Stimulated activated CD8-positive, alpha-beta memory T cell treated with anti-CD3 and anti-CD28 coated beads, Interleukin-15, amount 100 ng/mL, for 48 hours (primary cell): ENCODE results near the gene STK10.

Experiments
- DNase-seq, 2 donors: peaks; one replicate each; pipeline ENCODE4 v3.0.0-alpha.2; 2020; ENCODE audit warnings: low read depth in 2 of 2

Gene STK10

GRCh38 chr5:172009536-172010270 lies 178.3 kb downstream of the STK10 start:
- DNase-seq: no peak

- no peak for DNase-seq
Measured at GRCh38 chr5:172008689-172009141, 179.3 kb downstream of the STK10 start.

DNA sequence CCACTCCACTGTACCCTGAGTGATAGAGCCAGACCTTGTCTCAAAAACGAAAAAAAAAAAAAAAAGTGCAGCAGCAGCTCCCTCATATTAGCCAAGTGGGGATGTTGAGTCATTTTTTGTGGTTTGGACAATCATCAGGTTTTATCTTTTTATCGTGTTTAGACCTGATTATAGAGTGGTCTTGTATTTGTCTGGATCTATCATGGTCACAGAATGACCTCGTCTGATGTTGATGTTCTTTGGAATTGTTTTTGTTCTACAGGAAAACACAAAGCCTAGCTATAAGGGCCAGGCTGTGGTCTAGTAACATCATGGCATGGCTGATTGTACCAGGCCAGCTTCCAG lies 179.9 kb downstream of the STK10 start:
- DNase-seq: no peak

GRCh38 chr5:172007175-172008110 lies 180.6 kb downstream of the STK10 start:
- no peak for DNase-seq

GRCh38 chr5:172006321-172007174 lies 181.5 kb downstream of the STK10 start, which contains the start of gene FBXW11:
Gene FBXW11 (minus strand): TSS chr5:172006638. CDS start chr5:172006502, 136 bp downstream.
- DNase-seq: peak; percentile 95

DNA sequence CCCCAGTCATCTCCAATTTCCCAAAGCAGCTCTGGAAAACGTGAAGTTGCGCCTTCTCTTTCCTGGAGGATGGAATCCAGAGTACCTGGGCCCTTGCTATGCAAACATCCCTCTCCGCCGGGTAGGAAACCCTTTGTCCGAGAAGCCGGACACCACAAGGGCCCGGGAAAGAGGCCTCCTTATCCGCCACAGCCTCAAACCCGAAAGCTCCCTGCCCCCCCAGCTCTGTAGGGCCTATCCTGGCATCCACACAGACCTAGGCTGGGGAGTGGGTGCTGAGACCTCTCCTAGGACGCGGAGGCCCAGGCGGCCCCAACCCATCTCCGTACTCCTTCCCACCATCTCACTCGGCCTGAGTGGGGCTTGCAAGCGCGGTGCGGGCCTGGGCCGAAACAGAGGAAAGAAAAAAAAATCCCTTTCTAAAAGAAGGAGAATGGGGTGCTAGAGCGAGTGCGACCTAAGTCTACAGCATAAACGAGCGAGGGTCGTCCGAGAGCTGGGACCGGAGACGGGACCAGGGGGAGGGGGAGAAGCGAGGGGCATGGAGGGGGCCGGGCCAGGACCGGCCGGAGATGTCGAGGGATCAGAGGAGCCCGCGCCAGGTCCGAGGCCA lies 182.2 kb downstream of the STK10 start:
- no peak for DNase-seq

GRCh38 chr5:172004824-172005237 lies 183.2 kb downstream of the STK10 start:
- no peak for DNase-seq

GRCh38 chr5:172003746-172004145 lies 184.3 kb downstream of the STK10 start:
- DNase-seq: no peak

DNA sequence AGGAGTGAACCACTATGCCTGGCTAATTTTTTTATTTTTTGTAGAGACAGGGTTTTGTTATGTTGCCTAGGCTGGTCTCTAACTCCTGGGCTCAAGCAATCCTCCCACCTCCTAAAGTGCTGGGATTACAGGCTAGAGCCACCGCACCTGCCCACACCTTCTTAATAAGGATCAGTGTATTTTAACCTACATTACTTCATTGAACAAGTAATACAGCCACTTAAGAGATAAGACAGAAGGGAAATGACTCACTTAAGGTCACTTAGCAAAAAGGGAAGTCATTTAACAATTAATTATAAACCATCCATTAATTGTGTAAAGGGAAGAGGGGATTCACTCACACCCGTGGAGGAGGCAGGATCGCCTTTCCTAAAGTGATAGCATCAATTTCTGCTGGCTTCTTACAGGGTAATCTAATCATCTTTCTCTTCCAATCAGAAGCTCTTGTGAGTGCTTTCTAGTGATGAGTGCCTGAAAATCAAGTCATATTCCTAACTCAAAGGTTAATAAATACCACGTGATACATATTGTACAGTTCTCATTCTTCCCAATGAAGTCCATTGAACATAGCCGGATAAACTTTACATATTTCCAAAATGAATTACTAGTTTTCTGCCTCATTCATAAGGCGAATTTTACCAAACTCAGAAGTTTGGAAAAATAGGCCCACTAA lies 185.0 kb downstream of the STK10 start:
- no peak for DNase-seq

GRCh38 chr5:172002310-172002709 lies 185.7 kb downstream of the STK10 start:
- DNase-seq: no peak

- no peak for DNase-seq
Measured at GRCh38 chr5:171999877-172000276, 188.1 kb downstream of the STK10 start.

- no peak for DNase-seq
Measured at GRCh38 chr5:171999100-171999499, 188.9 kb downstream of the STK10 start.

DNA sequence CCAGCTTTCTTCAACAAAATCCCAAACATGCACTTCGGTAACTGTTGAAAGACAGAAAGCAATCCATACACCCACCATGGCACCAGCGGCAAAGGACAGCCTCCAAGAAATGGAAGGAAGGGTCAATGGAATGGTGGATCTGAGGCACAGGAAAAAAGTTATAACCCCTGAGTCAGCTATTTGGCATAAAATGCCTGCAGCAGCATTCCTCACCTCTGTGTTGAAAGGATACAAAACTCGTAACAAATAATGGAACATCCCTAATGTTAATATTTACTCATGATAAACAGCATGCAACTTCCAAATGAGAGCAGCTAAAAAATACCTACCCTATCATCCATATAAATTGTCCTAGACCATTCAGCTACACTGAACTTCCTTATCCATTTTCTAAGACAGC lies 191.0 kb downstream of the STK10 start:
- no peak for DNase-seq

GRCh38 chr5:171992813-171993212 lies 195.2 kb downstream of the STK10 start:
- no peak for DNase-seq

DNA sequence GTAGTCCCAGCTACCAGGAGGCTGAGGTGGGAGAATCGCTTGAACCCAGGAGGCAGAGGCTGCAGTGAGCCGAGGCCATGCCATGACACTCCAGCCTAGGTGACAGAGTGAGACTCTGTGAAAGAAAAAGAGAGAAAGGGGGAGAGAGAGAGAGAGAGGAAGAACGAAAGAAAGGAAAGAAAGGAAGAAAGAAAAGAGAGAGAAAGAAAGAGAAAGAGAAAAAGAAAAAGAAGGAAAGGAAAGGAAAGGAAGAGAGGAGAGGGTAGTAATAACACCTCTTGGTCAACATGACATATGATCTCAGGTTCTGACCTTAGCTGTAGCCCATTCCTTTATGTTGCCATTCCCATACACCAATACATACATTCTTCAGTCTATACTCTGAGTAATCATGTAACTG lies 195.7 kb downstream of the STK10 start:
- DNase-seq: no peak
